RWPE2 (cell line): ENCODE data around the gene CCDC88B.

Experiments used
- ATAC-seq: fragments of 200-7000 bp; cut with Tn5 transposase; 3 replicates; pipeline ENCODE4 v1.9.1; 2021; ENCODE audit warnings: low read depth
- DNase-seq: peaks from one replicate; pipeline ENCODE4 v3.0.0-alpha.2; 2020; ENCODE audit warnings: low spot score
- H3K27ac ChIP-seq: fragments of 450-650 bp; 2 replicates; pipeline ENCODE4 v1.5.1; 2017; ENCODE audit warnings: mild to moderate bottlenecking; ENCODE audit not compliant: poor library complexity, severe bottlenecking
- H3K27me3 ChIP-seq: fragments of 250-450 bp; sonication (Bioruptor Pico); 2 replicates; pipeline ENCODE4 v1.5.1; 2021; ENCODE audit warnings: mild to moderate bottlenecking, moderate library complexity; ENCODE audit not compliant: insufficient read depth, poor library complexity, severe bottlenecking
- H3K36me3 ChIP-seq: fragments of 250-450 bp; sonication (Bioruptor Pico); 2 replicates; pipeline ENCODE4 v1.5.1; 2020; ENCODE audit warnings: low read depth, mild to moderate bottlenecking, moderate library complexity
- H3K4me1 ChIP-seq: fragments of 250-450 bp; sonication (Bioruptor Pico); 2 replicates; pipeline ENCODE4 v1.5.1; 2021; ENCODE audit warnings: mild to moderate bottlenecking, moderate library complexity; ENCODE audit not compliant: insufficient read depth, poor library complexity, severe bottlenecking
- H3K4me3 ChIP-seq: fragments of 250-450 bp; sonication (Bioruptor Pico); 2 replicates; pipeline ENCODE4 v1.5.1; 2021; ENCODE audit warnings: mild to moderate bottlenecking, moderate library complexity; ENCODE audit not compliant: severe bottlenecking
- H3K9me3 ChIP-seq: fragments of 250-450 bp; sonication (Bioruptor Pico); 2 replicates; pipeline ENCODE4 v1.5.1; 2021; ENCODE audit warnings: mild to moderate bottlenecking, moderate library complexity; ENCODE audit not compliant: severe bottlenecking
- CTCF ChIP-seq: fragments of 450-650 bp; IDR thresholded peaks from one replicate; pipeline ENCODE4 v1.5.1; 2017; ENCODE audit warnings: mild to moderate bottlenecking, moderate library complexity; ENCODE audit not compliant: poor library complexity, severe bottlenecking

The CCDC88B gene

GRCh38 chr11:64379817-64380709 is 40.1 kb downstream of the CCDC88B start:
- TF ChIP-seq CTCF: no peak
- H3K27me3 ChIP-seq: no peaks in the 10 kb centered on the region
- no peaks in the 10 kb centered on the region for H3K4me1 ChIP-seq
- no peaks in the 10 kb centered on the region for H3K36me3 ChIP-seq
- no peak overlapping the region for H3K27ac ChIP-seq
- no peak overlapping the region for H3K4me3 ChIP-seq
- no peak for DNase-seq
- ATAC-seq: no peak
- H3K9me3 ChIP-seq: no peaks in the 10 kb centered on the region

- H3K4me1 ChIP-seq: no peaks in the 10 kb centered on the region
- no peaks in the 10 kb centered on the region for H3K27me3 ChIP-seq
- ATAC-seq (no peak), DNase-seq (no peak)
- no peak for TF ChIP-seq CTCF
- no peaks in the 10 kb centered on the region for H3K36me3 ChIP-seq
- H3K27ac ChIP-seq: no peak overlapping the region
- H3K9me3 ChIP-seq: no peaks in the 10 kb centered on the region
- no peak overlapping the region for H3K4me3 ChIP-seq
Measured at GRCh38 chr11:64381350-64381749, 41.3 kb downstream of the CCDC88B start.

- no peaks in the 10 kb centered on the region for H3K4me1 ChIP-seq
- DNase-seq (no peak), ATAC-seq (no peak)
- H3K36me3 ChIP-seq: no peaks in the 10 kb centered on the region
- H3K9me3 ChIP-seq: no peaks in the 10 kb centered on the region
- TF ChIP-seq CTCF: no peak
- H3K27me3 ChIP-seq: no peaks in the 10 kb centered on the region
- H3K4me3 ChIP-seq: no peak overlapping the region
- no peak overlapping the region for H3K27ac ChIP-seq
Measured at GRCh38 chr11:64382047-64382446, 42.0 kb downstream of the CCDC88B start.

GRCh38 chr11:64382586-64382985 is 42.6 kb downstream of the CCDC88B start:
- Histone ChIP-seq H3K27ac (no peak overlapping the region), H3K36me3 (no peaks in the 10 kb centered on the region), H3K4me1 (no peaks in the 10 kb centered on the region), H3K27me3 (no peaks in the 10 kb centered on the region), H3K4me3 (no peak overlapping the region), H3K9me3 (no peaks in the 10 kb centered on the region)
- ATAC-seq (no peak), DNase-seq (no peak)
- no peak for TF ChIP-seq CTCF

- Histone ChIP-seq H3K4me1 (no peaks in the 10 kb centered on the region), H3K9me3 (no peaks in the 10 kb centered on the region), H3K27me3 (no peaks in the 10 kb centered on the region), H3K4me3 (no peak overlapping the region), H3K27ac (no peak overlapping the region), H3K36me3 (no peaks in the 10 kb centered on the region)
- no peak for ATAC-seq
- TF ChIP-seq CTCF: no peak
- no peak for DNase-seq
Measured at GRCh38 chr11:64383580-64383979, 43.6 kb downstream of the CCDC88B start.
